HG02885 (cell line): Measurements from ENCODE around the gene SSMEM1.
"Not testable (repeated sequence)": the region's sequence is repeated elsewhere in the genome, so short reads cannot be mapped to it uniquely, and the experiment has no call there.

Source experiments
- ATAC-seq: cut with Tn5 transposase; IDR thresholded peaks from one replicate; pipeline ENCODE4 v1.9.1; 2021; ENCODE audit warnings: mild to moderate bottlenecking; ENCODE audit not compliant: unreplicated experiment, poor library complexity

Gene SSMEM1

GRCh38 chr7:130210181-130210935, 2.7 kb downstream of the SSMEM1 start:
- ATAC-seq: no peak

- no peak for ATAC-seq
Measured at GRCh38 chr7:130213828-130214227, 6.2 kb downstream of the SSMEM1 start.

- no peak for ATAC-seq
Measured at GRCh38 chr7:130216025-130216424, 8.4 kb downstream of the SSMEM1 start.

- no peak for ATAC-seq
Measured at GRCh38 chr7:130216750-130217149, 9.1 kb downstream of the SSMEM1 start.

GRCh38 chr7:130218806-130219620, 11.4 kb downstream of the SSMEM1 start:
- no peak for ATAC-seq

- no peak for ATAC-seq
Measured at GRCh38 chr7:130219871-130220270, 12.2 kb downstream of the SSMEM1 start.

GRCh38 chr7:130221746-130222145, 14.1 kb downstream of the SSMEM1 start:
- no peak for ATAC-seq

- ATAC-seq: no peak
Measured at GRCh38 chr7:130223646-130224045, 16.0 kb downstream of the SSMEM1 start.

GRCh38 chr7:130224210-130224609, 16.6 kb downstream of the SSMEM1 start:
- ATAC-seq: no peak

GRCh38 chr7:130224923-130225322, 17.3 kb downstream of the SSMEM1 start:
- not testable (repeated sequence) for ATAC-seq

GRCh38 chr7:130226333-130226732, 18.7 kb downstream of the SSMEM1 start:
- no peak for ATAC-seq

GRCh38 chr7:130227883-130228575, 20.4 kb downstream of the SSMEM1 start:
- no peak for ATAC-seq

- ATAC-seq: no peak
Measured at GRCh38 chr7:130228840-130229502, 21.3 kb downstream of the SSMEM1 start.

GRCh38 chr7:130229981-130230380, 22.3 kb downstream of the SSMEM1 start:
- not testable (repeated sequence) for ATAC-seq

GRCh38 chr7:130231792-130232191, 24.1 kb downstream of the SSMEM1 start:
- ATAC-seq: no peak

- ATAC-seq: no peak
Measured at GRCh38 chr7:130232209-130232608, 24.5 kb downstream of the SSMEM1 start.

GRCh38 chr7:130234078-130234477, 26.4 kb downstream of the SSMEM1 start:
- no peak for ATAC-seq

- ATAC-seq: not testable (repeated sequence)
Measured at GRCh38 chr7:130236361-130236760, 28.7 kb downstream of the SSMEM1 start.

GRCh38 chr7:130240240-130240639, 32.6 kb downstream of the SSMEM1 start:
- ATAC-seq: no peak

- ATAC-seq: peak; percentile 40
Measured at GRCh38 chr7:130242198-130243014, 34.7 kb downstream of the SSMEM1 start.
